Measurements from ENCODE around the gene MAPKAP1. TPM values are rescaled to one million over a fixed set of nuclear protein-coding genes. Genes with fewer than 3 reads are reported as not detected.

MAPKAP1 gene
- total and polyA plus RNA-seq, 9 of the 15 experiments (the other 6 are each of a cell fraction or from before 2014, with no cell fraction given) = 2.6 to 82.1 (median 61.1) TPM

- TF ChIP-seq ZNF280A (IDR thresholded peaks at IDR 0.05; ENCODE audit: low read depth, partially characterized antibody) = no peak
- TF ChIP-seq ETV6 (IDR thresholded peaks at IDR 0.05; ENCODE audit: borderline replicate concordance in 1 of 2, low read depth in 2 of 2, low read length in 1 of 2) = no peak
- TF ChIP-seq ETV6 (CRISPR knock-in tag; IDR thresholded peaks at IDR 0.05; ENCODE audit: borderline replicate concordance) = 0 out of 2 replicates have a peak, but pooled peaks have one; percentile 50
- TF ChIP-seq, protein P1, sequence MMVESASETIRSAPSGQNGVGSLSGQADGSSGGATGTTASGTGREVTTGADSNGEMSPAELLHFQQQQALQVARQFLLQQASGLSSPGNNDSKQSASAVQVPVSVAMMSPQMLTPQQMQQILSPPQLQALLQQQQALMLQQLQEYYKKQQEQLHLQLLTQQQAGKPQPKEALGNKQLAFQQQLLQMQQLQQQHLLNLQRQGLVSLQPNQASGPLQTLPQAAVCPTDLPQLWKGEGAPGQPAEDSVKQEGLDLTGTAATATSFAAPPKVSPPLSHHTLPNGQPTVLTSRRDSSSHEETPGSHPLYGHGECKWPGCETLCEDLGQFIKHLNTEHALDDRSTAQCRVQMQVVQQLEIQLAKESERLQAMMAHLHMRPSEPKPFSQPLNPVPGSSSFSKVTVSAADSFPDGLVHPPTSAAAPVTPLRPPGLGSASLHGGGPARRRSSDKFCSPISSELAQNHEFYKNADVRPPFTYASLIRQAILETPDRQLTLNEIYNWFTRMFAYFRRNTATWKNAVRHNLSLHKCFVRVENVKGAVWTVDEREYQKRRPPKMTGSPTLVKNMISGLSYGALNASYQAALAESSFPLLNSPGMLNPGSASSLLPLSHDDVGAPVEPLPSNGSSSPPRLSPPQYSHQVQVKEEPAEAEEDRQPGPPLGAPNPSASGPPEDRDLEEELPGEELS (CRISPR knock-in tag; IDR thresholded peaks at IDR 0.05; ENCODE audit: borderline replicate concordance) = no peak
- TF ChIP-seq ARNT (IDR thresholded peaks at IDR 0.05) = no peak
These were observed 430 bp upstream of the MAPKAP1 start (continued) for GRCh38 chr9:125707472-125707804.

GRCh38 chr9:125705893-125706292 lies 1.1 kb downstream of the MAPKAP1 start:
- ChIA-PET CTCF (ENCODE audit: low intra/inter-chr PET ratio) (no interaction called here), POLR2A (interaction anchor here (0.5 to 1.1 kb wide), 3 partner anchors 28 to 1732 kb away, joined by 3 to 4 read pairs (median 4); no protein-coding TSS in a partner anchor)
- 37% methylated on average over 4 of the region's 4 CpGs for WGBS (ENCODE audit: insufficient coverage, low coverage, missing lambda C conversion rate)
- Histone ChIP-seq H3K27ac (ENCODE audit: extremely low read depth, low read depth, low read length) (no peak overlapping the region; the same call in 2 of the 3 replicates), H3K36me3 (ENCODE audit: control insufficient read depth, insufficient read depth, low read length) (0 out of 3 replicates have a peak, but pooled peaks cover 3% of the 10 kb centered on the region), H3K9ac (ENCODE audit: insufficient read depth in 1 of 2, low read depth in 2 of 2, low read length in 2 of 2) (peak overlapping the region; percentile 92 to 96; a peak in 3 of 4 replicates), H3K4me2 (ENCODE audit: insufficient read depth, low read length) (peak overlapping the region; percentile 95), H3K79me2 (ENCODE audit: control insufficient read depth, insufficient read depth, low read length) (peaks cover 49% of the 10 kb centered on the region), H4K20me1 (replicated peaks; ENCODE audit: control insufficient read depth, insufficient read depth, low read length) (no peaks in the 10 kb centered on the region), H3K4me1 (replicated peaks in 1 of 2; ENCODE audit: control insufficient read depth in 2 of 2, insufficient read depth in 2 of 2, low read length in 2 of 2) (peaks cover 5 to 13% of the 10 kb centered on the region in 2 experiments; a peak in 4 of 5 replicates), H3K4me3 (peak overlapping the region; percentile 99), H3K9me3 (replicated peaks; ENCODE audit: control insufficient read depth, insufficient read depth, low read depth, low read length) (no peaks in the 10 kb centered on the region), H3K9me1 (ENCODE audit: control insufficient read depth, insufficient read depth, low read length) (no peaks in the 10 kb centered on the region), H2AFZ (ENCODE audit: low read depth, low read length) (no peak overlapping the region), H3K27me3 (ENCODE audit: control insufficient read depth in 2 of 2, insufficient read depth in 2 of 2, low read length in 2 of 2) (no peaks in the 10 kb centered on the region; a peak in 2 of 5 replicates)
- no TSS peak for BruUV-seq (replicated peaks)
- no peak for ATAC-seq
- DNase-seq (ENCODE audit: extremely low read depth in 1 of 4, low spot score in 3 of 4) = no peak
- intact Hi-C loops (cut with micrococcal nuclease) (loop anchor here (5.0 kb wide), 2 partner anchors 41 to 74 kb away; partner anchors contain the start of gene PBX3), in situ Hi-C loops (cut with MboI) (no loop called here)
- no peak for FAIRE-seq
- TF ChIP-seq CEBPB (tag; IDR thresholded peaks at IDR 0.05) = peak; percentile 36; the same call in 1 of the 2 replicates
- no peak for TF ChIP-seq ILF3 (IDR thresholded peaks at IDR 0.05; ENCODE audit: borderline replicate concordance)
- TF ChIP-seq TARDBP (IDR thresholded peaks at IDR 0.05) = no peak
- no peak for TF ChIP-seq CEBPG (CRISPR knock-in tag; IDR thresholded peaks at IDR 0.05)
- TF ChIP-seq CEBPG (tag; conservative IDR thresholded peaks at IDR 0.05 in 1 of 2, IDR thresholded peaks at IDR 0.05 in 1 of 2) = peak; percentile 47 to 65; a peak in 3 of 4 replicates
- TF ChIP-seq PHTF2 (CRISPR knock-in tag; IDR thresholded peaks at IDR 0.05) = no peak
- no peak for TF ChIP-seq NFIC (IDR thresholded peaks at IDR 0.05)
- no peak for TF ChIP-seq CAMTA2 (CRISPR knock-in tag; conservative IDR thresholded peaks at IDR 0.05)

Measured in K562 (cell line).